HG02884 (cell line): ENCODE measurements around the gene GUCD1.

Experiments
- ATAC-seq: cut with Tn5 transposase; IDR thresholded peaks from one replicate; pipeline ENCODE4 v1.9.1; 2021; ENCODE audit warnings: mild to moderate bottlenecking, moderate library complexity; ENCODE audit not compliant: unreplicated experiment

The GUCD1 gene

GRCh38 chr22:24504956-24505736, 49.8 kb downstream of the GUCD1 start:
- no peak for ATAC-seq

DNA sequence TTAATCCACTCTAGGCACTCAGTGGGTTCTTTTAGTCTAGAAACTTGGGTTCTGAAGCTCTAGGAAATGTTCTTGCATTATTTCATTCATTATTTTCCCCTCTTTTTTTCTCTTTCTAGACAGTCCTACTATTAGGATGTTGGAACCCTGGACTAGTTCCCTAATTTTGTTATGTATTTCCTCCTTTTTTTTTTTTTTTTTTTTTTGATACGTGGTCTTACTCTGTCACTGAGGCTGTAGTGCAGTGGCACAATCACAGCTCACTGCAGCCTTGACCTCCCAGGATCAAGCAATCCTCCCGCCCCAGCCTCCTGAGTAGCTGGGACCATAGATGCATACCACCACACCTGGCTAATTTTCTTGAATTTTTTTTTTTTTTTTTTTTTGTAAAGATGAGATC, 50.4 kb downstream of the GUCD1 start:
- no peak for ATAC-seq

- ATAC-seq: no peak
These were observed 51.0 kb downstream of the GUCD1 start for GRCh38 chr22:24503843-24504338.

DNA sequence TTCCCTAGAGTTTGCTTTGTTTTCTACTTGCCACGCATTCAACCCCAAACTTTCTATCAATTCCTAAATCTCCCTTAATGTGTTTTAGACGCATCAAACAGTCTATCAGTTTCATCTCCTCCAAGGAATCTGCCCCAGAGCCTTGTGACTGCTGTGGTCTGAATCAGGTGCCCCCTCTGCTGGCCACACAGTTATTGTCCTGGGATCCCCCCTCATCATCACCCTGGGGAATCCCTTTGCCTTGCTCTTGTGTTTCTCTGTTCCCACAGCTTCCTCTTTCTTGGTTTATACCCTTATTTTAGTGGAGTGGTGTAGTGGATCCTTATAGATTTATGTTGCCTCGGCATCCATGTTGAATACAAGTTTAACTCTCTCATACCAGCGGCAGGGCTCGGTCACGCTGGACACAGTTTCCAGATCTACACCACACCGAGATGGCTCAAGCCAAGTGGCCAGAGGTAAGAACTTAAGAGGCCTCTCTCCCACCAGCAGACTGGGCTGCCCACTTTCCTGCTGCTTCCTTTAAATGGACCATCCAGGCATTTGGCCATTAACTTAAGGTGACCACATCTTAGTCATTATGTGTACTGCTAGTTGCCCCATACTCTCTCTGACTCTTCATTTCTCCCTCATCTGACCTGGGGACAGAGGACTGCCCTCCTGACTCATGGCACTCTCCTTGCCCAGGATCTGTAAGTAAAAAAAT, 51.6 kb downstream of the GUCD1 start:
- no peak for ATAC-seq

- ATAC-seq: no peak
These were observed 52.4 kb downstream of the GUCD1 start for GRCh38 chr22:24502541-24502940.

DNA sequence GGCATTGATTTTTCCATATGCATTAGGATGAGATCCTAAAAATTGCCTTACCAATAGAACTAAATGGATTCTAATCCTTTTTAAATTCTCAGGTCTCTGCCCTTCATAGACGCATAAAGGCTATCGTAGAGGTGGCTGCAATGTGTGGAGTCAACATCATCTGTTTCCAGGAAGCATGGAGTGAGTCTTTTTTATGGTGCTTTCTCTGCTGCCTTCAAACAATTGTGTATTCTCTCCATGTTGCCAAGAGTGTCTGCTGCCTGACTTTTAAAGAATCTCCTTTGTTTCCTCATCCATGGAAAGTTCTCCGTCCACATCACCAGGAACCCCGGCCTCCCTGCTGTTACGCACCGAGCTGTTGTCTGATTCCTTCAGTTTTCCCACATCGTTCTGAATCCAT, 52.9 kb downstream of the GUCD1 start:
- no peak for ATAC-seq

DNA sequence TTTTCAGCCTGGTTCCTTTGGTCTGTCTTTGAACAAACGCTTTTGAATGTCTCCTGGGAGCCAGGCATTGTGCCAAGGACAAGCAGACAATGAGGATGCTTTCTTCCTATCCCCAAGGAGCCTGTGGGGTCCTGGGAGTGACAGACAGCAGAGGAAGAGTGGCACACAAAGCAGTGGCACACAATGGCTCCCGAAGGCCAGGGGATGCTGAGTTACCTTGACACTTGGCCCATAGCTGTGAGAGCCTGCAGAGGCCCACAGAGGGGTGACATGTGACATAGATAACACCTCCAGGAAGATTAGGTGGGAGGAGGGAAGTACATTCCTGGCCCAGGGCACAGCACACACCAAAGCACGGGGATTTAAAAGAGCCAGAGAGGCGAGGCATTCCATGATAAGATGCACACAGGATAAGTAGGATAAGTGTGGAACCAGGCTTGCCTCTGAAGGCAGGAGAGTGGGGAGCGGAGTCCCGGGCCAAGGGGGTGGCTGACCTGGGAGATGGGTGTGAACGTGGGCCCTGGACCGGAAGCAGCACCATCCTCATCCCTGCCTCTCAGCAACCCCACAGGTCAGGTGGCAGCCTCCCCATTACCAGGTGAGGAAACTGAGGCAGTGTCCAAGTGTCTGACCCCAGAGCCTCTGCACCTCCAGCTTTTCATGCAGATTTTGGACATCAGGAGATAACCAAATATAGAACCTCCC, 53.5 kb downstream of the GUCD1 start:
- ATAC-seq: no peak

DNA sequence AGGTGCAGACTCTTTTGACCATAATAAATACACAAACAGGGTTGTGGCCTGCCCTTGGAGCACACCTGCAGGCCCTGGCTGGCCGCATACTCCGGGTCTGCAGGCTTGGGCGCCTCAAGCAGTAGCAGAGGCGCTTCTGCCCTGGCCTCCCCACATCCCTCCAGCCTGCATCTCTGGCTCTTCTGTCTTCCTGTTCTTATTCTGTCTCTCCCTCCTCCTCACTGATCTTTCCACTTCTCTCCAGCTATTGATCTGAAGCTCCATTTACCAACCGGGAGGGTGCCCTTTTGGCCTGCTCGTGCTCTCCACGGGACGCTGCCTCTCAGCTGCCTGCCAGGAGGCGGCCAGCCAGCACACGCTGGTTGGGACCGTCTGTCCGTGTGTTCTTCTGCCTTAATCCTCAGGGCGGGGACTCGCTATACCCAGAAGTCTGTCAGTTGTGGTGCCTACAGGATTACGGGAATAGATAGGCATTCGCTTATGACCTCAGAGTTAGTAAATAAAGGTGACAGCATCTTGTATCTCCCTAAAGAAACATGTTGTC, 54.6 kb downstream of the GUCD1 start:
- no peak for ATAC-seq

DNA sequence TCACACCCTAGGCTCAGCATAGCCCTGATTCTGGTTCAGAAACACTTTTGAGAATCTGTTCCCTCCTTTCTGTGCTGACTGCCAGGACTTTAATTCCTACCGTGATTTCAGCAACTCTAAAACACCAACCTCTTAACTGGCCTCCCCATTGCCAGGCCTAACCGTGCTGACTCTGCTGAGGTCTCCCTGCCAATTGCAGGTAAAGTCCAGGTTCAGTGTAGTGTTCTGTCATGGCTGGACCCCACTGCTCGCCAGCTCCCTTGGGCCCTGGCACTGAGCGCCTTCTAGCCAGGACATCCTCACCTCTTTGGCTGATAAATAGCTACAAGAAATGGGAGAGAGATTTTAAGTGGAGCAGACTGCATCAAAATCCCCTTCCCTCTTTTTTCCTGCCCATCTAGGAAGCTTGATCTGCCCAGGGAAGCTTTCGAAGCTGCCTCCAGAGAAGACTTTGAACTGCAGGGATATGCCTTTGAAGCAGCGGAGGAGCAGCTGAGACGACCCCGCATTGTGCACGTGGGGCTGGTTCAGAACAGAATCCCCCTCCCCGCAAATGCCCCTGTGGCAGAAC, 55.1 kb downstream of the GUCD1 start:
- no peak for ATAC-seq

GRCh38 chr22:24498824-24499223, 56.1 kb downstream of the GUCD1 start:
- no peak for ATAC-seq

DNA sequence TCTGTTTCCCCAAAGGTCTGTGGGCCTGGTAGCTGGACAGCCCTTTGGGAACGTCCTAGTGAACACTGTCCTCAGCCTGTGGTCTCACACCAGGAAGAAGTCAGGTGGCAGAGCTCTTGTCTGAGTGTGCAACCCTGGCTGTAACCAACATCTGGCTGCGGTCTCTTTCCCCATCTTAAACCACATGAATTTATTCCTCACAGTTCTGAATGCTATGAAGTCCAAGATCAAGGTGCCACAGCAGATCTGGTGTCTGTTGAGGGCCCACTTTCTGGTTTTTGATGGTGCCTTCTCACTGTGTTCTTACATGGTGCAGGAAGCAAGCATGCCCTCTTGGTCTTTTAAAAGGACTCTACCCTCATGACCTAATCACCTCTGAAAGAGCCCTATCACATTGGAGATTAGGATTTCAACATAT, 57.1 kb downstream of the GUCD1 start:
- ATAC-seq: no peak

DNA sequence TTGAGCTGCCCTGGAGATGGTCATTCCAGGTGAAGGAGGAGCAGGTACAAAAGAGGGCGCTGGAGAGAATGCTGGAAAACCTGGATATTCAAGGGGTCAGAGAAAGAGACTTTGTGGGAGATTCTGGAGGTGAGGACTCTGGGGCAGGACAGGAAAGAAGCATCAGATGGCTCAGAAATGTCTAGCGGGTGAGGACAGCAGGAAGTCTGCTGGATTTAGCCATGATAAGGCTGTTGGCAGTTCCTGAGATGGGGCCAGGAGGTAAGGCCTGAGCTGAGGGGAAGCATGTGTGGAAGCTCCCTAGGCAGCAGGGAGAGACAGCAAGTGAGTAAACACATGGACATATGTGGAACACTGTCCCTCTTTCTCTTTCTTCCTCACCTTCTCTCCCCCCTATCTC, 58.3 kb downstream of the GUCD1 start:
- ATAC-seq: no peak

- ATAC-seq: no peak
These were observed 58.7 kb downstream of the GUCD1 start for GRCh38 chr22:24496234-24496633.

DNA sequence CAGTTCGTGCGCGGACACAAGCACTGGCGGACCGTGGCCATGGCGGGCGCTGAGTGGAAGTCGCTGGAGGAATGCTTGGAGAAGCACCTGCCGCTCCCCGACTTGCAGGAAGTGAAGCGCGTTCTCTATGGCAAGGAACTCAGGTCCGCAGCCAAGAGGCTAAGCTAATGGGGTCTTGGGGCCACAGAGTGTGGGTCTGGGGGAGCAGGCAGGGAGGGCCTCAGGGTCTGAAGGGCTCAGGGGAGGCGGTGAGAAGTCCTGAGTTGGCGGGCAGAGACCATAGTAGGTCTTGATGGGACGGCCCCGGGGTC, 59.6 kb downstream of the GUCD1 start:
- no peak for ATAC-seq

DNA sequence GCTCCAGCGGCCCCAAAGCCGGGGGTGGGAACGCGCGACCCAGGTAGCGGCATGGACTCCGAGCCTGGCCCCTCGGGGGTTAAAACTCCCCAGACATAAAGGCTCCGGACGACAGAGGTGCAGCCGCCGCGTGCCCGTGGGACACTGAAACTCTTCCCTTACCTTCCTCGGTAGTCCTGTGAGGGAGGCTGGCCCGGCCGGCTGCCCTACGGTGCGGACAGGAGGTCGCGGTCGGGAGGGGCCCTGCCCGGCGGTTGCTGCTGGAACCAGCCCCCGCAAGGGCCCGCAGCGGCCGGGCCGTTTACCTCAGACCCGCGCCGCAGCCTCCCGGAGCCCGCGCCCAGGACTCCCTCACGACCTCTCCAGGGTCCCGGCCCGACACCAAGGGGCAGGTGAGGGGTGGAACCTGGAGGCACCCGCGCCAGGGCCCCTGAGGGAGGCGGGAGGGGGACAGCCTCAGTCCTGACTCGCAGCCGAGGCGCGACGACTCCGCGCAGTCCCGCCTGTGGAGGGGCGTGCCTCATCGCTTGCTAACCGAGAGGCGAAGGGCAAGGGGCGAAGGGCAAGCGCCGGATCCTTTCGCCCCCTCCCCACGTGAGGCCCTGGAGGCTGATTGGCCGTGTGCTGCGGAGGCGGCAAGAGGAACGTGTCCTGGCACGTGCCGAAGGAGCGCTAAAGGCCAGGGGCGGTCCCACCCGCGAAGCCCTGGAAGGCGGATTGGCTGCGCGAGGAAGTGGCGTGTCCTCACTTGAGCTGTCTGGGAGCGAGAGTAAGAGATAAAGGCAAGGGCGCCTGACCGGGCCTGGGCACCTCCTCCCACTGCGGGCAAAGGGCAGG, 60.2 kb downstream of the GUCD1 start, which contains the start of gene UPB1:
TSS of gene UPB1 (plus strand) at position 805 of the 837 bp plus-strand sequence. CDS start 72 bp downstream, outside the sequence.
- no peak for ATAC-seq

GRCh38 chr22:24494167-24494527, 60.8 kb downstream of the GUCD1 start:
- no peak for ATAC-seq

DNA sequence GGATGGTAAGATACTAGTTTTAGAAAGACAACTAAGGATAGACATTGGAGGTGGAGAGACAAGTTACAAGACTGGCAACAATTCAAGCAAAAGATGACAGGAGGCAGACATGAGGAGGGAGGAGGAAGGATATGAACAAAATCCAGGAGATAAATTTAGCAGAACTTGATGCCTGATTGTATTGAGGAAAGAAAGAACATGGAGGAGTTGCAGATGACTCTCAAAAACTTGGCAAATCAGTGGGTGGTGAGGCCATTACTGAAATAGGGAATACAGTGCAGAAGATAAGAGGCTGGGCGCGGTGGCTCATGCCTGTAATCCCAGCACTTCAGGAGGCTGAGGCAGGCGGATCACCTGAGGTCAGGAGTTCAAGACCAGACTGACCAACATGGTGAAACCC, 62.5 kb downstream of the GUCD1 start:
- no peak for ATAC-seq
